Right renal cortex interstitium (tissue), 3 donors: ENCODE data around the gene NUAK1. TPM values are rescaled to one million over a fixed set of nuclear protein-coding genes. Genes with fewer than 3 reads are reported as not detected.

ENCODE experiments used
- DNase-seq, 3 donors: peaks; one replicate each; pipeline ENCODE4 v3.0.0-alpha.2; 2013; ENCODE audit warnings: low read depth in 3 of 3, low spot score in 2 of 3
- polyA plus RNA-seq, 3 donors: library from polyadenylated mRNA; unstranded; fragments of 120-200 nt; gene quantifications; one replicate each; pipeline ENCODE4 v1.2.1, GENCODE V29; 2013; ENCODE audit not compliant: insufficient read length in 3 of 3

Gene NUAK1
- polyA plus RNA-seq, 3 donors, result 9.6 to 10.1 (median 9.8) TPM

GRCh38 chr12:106086696-106087095 lies 52.1 kb downstream of the NUAK1 start:
- DNase-seq, result no peak

GRCh38 chr12:106085213-106085612 lies 53.5 kb downstream of the NUAK1 start:
- no peak for DNase-seq

GRCh38 chr12:106084759-106085158 lies 54.0 kb downstream of the NUAK1 start:
- no peak for DNase-seq

- no peak for DNase-seq
These were observed 54.6 kb downstream of the NUAK1 start for GRCh38 chr12:106084014-106084671.

- no peak for DNase-seq
These were observed 56.3 kb downstream of the NUAK1 start for GRCh38 chr12:106082216-106083175.

GRCh38 chr12:106081606-106082005 lies 57.1 kb downstream of the NUAK1 start:
- no peak for DNase-seq

- no peak for DNase-seq
These were observed 58.0 kb downstream of the NUAK1 start for GRCh38 chr12:106080791-106081170.

- DNase-seq, result no peak
These were observed 58.5 kb downstream of the NUAK1 start for GRCh38 chr12:106080041-106080790.

GRCh38 chr12:106079148-106079738 lies 59.5 kb downstream of the NUAK1 start:
- DNase-seq, result no peak

- no peak for DNase-seq
These were observed 60.3 kb downstream of the NUAK1 start for GRCh38 chr12:106078358-106079010.

- peak; percentile 56 to 74 (median 68) for DNase-seq
These were observed 63.9 kb downstream of the NUAK1 start for GRCh38 chr12:106074706-106075392.

- no peak for DNase-seq
These were observed 64.4 kb downstream of the NUAK1 start for GRCh38 chr12:106074361-106074705.

- no peak for DNase-seq
These were observed 65.6 kb downstream of the NUAK1 start for GRCh38 chr12:106073179-106073578.

- no peak for DNase-seq
These were observed 66.0 kb downstream of the NUAK1 start for GRCh38 chr12:106072751-106073150.

GRCh38 chr12:106071686-106072085 lies 67.1 kb downstream of the NUAK1 start:
- DNase-seq, result no peak

GRCh38 chr12:106070611-106071010 lies 68.1 kb downstream of the NUAK1 start:
- no peak for DNase-seq

GRCh38 chr12:106070147-106070546 lies 68.6 kb downstream of the NUAK1 start:
- DNase-seq, result no peak

GRCh38 chr12:106068296-106068695 lies 70.5 kb downstream of the NUAK1 start:
- DNase-seq, result no peak

- no peak for DNase-seq
These were observed 71.0 kb downstream of the NUAK1 start for GRCh38 chr12:106067606-106068205.
